ENCODE measurements around the gene SLC44A2. TPM values are rescaled to one million over a fixed set of nuclear protein-coding genes. Genes with fewer than 3 reads are reported as not detected.

SLC44A2 gene
- 129 and 139 TPM in 2 replicates for total RNA-seq

- intact Hi-C loops (cut with micrococcal nuclease) = no loop called here
Measured at GRCh38 chr19:10625003-10625761, at the start of gene SLC44A2. TSS of gene SLC44A2 (plus strand) at chr19:10625553. CDS start at chr19:10625634, 81 bp downstream.

- intact Hi-C loops (cut with micrococcal nuclease) = no loop called here
Measured at GRCh38 chr19:10577951-10578350, 47.4 kb upstream of the SLC44A2 start.

GRCh38 chr19:10580979-10581631, 44.2 kb upstream of the SLC44A2 start:
- intact Hi-C loops (cut with micrococcal nuclease) = loop anchor here (1.0 kb wide), 2 partner anchors 63 to 118 kb away; no protein-coding TSS in a partner anchor

- intact Hi-C loops (cut with micrococcal nuclease) = no loop called here
Measured at GRCh38 chr19:10582091-10582490, 43.3 kb upstream of the SLC44A2 start.

- intact Hi-C loops (cut with micrococcal nuclease) = no loop called here
Measured at GRCh38 chr19:10583036-10583776, 42.1 kb upstream of the SLC44A2 start.

GRCh38 chr19:10586396-10586795, 39.0 kb upstream of the SLC44A2 start:
- intact Hi-C loops (cut with micrococcal nuclease) = no loop called here

GRCh38 chr19:10587022-10587838, 38.1 kb upstream of the SLC44A2 start, which contains the start of gene AP1M2:
TSS of gene AP1M2 (minus strand) at chr19:10587312. CDS start at chr19:10587231, 81 bp downstream.
- intact Hi-C loops (cut with micrococcal nuclease) = no loop called here

GRCh38 chr19:10587839-10588150, 37.6 kb upstream of the SLC44A2 start:
- intact Hi-C loops (cut with micrococcal nuclease) = no loop called here

GRCh38 chr19:10593148-10593547, 32.2 kb upstream of the SLC44A2 start:
- intact Hi-C loops (cut with micrococcal nuclease) = no loop called here

GRCh38 chr19:10593820-10594637, 31.3 kb upstream of the SLC44A2 start:
- intact Hi-C loops (cut with micrococcal nuclease) = no loop called here

- intact Hi-C loops (cut with micrococcal nuclease) = no loop called here
Measured at GRCh38 chr19:10600149-10600548, 25.2 kb upstream of the SLC44A2 start.

- intact Hi-C loops (cut with micrococcal nuclease) = loop anchor here (1.0 kb wide), 2 partner anchors 33 to 51 kb away; no protein-coding TSS in a partner anchor
Measured at GRCh38 chr19:10601999-10602329, 23.4 kb upstream of the SLC44A2 start.

GRCh38 chr19:10602330-10603083, 22.8 kb upstream of the SLC44A2 start:
- intact Hi-C loops (cut with micrococcal nuclease) = loop anchor here (1.0 kb wide), 2 partner anchors 33 to 51 kb away; no protein-coding TSS in a partner anchor

- intact Hi-C loops (cut with micrococcal nuclease) = no loop called here
Measured at GRCh38 chr19:10603084-10603872, 22.1 kb upstream of the SLC44A2 start.

GRCh38 chr19:10603873-10604459, 21.4 kb upstream of the SLC44A2 start:
- intact Hi-C loops (cut with micrococcal nuclease) = no loop called here

GRCh38 chr19:10604460-10604980, 20.8 kb upstream of the SLC44A2 start:
- intact Hi-C loops (cut with micrococcal nuclease) = no loop called here

- intact Hi-C loops (cut with micrococcal nuclease) = no loop called here
Measured at GRCh38 chr19:10611907-10612306, 13.4 kb upstream of the SLC44A2 start.

- intact Hi-C loops (cut with micrococcal nuclease) = no loop called here
Measured at GRCh38 chr19:10612499-10613119, 12.7 kb upstream of the SLC44A2 start.
